Measurements from ENCODE around the gene CPNE4.

Gene CPNE4

GRCh38 chr3:131551761-131552160 is 483.1 kb downstream of the CPNE4 start:
- Mint-ChIP-seq H3K9me3 (no peaks in the 10 kb centered on the region), H3K27me3 (peaks cover 26% of the 10 kb centered on the region), H3K4me1 (ENCODE audit: low read depth) (no peaks in the 10 kb centered on the region), H3K27ac (no peak overlapping the region), H3K4me3 (no peak overlapping the region), H3K36me3 (ENCODE audit: low read depth) (no peaks in the 10 kb centered on the region)

GRCh38 chr3:131550562-131551465 is 484.0 kb downstream of the CPNE4 start:
- H3K4me1 Mint-ChIP-seq (ENCODE audit: low read depth) = no peaks in the 10 kb centered on the region
- H3K9me3 Mint-ChIP-seq = no peaks in the 10 kb centered on the region
- no peak overlapping the region for H3K27ac Mint-ChIP-seq
- H3K36me3 Mint-ChIP-seq (ENCODE audit: low read depth) = no peaks in the 10 kb centered on the region
- no peak overlapping the region for H3K4me3 Mint-ChIP-seq
- peaks cover 26% of the 10 kb centered on the region for H3K27me3 Mint-ChIP-seq

GRCh38 chr3:131549340-131549739 is 485.5 kb downstream of the CPNE4 start:
- Mint-ChIP-seq H3K4me1 (ENCODE audit: low read depth) (no peaks in the 10 kb centered on the region), H3K9me3 (no peaks in the 10 kb centered on the region)

GRCh38 chr3:131547585-131547984 is 487.2 kb downstream of the CPNE4 start:
- no peaks in the 10 kb centered on the region for H3K9me3 Mint-ChIP-seq
- no peaks in the 10 kb centered on the region for H3K4me1 Mint-ChIP-seq (ENCODE audit: low read depth)
- H3K36me3 Mint-ChIP-seq (ENCODE audit: low read depth) = no peaks in the 10 kb centered on the region
- peaks cover 24% of the 10 kb centered on the region for H3K27me3 Mint-ChIP-seq
- no peak overlapping the region for H3K27ac Mint-ChIP-seq
- no peak overlapping the region for H3K4me3 Mint-ChIP-seq

More at GRCh38 chr3:131549340-131549739, 485.5 kb downstream of the CPNE4 start:
- no peaks in the 10 kb centered on the region for H3K36me3 Mint-ChIP-seq (ENCODE audit: low read depth)
- no peak overlapping the region for H3K4me3 Mint-ChIP-seq
- peaks cover 31% of the 10 kb centered on the region for H3K27me3 Mint-ChIP-seq
- no peak overlapping the region for H3K27ac Mint-ChIP-seq

DNA sequence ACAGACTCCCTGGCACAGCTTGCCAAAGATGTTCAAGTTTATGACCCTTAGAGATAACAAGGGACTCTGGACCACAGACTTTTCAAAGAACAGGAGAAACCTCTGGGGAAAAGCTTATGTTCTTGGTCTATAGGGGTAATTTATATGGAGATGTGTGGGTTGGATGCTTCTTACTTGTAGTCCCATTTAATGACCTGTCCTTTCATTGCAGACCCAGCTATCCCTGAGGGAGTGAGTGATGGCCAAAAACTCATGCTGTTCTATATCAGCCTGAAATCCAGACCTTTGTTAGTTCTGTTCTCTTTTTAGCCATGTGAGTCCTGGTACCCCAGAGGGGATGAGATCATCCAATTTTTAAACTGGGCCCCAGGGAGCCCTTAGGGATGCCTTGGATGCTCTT is 488.4 kb downstream of the CPNE4 start:
- Mint-ChIP-seq H3K9me3 (no peaks in the 10 kb centered on the region), H3K4me1 (ENCODE audit: low read depth) (no peaks in the 10 kb centered on the region), H3K27ac (no peak overlapping the region), H3K27me3 (peaks cover 19% of the 10 kb centered on the region), H3K4me3 (no peak overlapping the region), H3K36me3 (ENCODE audit: low read depth) (no peaks in the 10 kb centered on the region)

DNA sequence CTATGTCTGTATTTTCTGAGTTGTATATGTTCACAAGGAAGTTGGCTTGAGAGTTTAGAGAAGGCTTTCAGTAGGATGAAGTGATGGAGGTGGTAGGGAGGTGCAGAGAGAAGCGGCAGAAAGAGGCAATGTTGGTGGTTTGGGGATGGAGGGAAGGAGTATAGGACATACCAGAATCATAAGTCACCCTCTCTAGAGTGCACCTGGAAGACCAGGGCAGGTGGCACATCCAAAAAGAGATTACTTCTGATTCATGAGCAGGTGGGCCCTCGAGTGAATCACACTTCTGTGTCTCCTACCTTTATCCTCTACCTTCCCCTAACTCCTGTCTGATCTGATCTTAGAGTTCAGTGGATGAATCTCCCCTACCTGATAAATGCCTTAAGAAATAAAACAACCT is 490.3 kb downstream of the CPNE4 start:
- no peaks in the 10 kb centered on the region for H3K4me1 Mint-ChIP-seq (ENCODE audit: low read depth)
- no peaks in the 10 kb centered on the region for H3K9me3 Mint-ChIP-seq
- no peak overlapping the region for H3K4me3 Mint-ChIP-seq
- no peak overlapping the region for H3K27ac Mint-ChIP-seq
- peaks cover 11% of the 10 kb centered on the region for H3K27me3 Mint-ChIP-seq
- no peaks in the 10 kb centered on the region for H3K36me3 Mint-ChIP-seq (ENCODE audit: low read depth)

GRCh38 chr3:131543714-131544113 is 491.1 kb downstream of the CPNE4 start:
- Mint-ChIP-seq H3K9me3 (no peaks in the 10 kb centered on the region), H3K4me1 (ENCODE audit: low read depth) (no peaks in the 10 kb centered on the region), H3K36me3 (ENCODE audit: low read depth) (no peaks in the 10 kb centered on the region), H3K4me3 (no peak overlapping the region), H3K27me3 (peaks cover 9% of the 10 kb centered on the region), H3K27ac (no peak overlapping the region)

- Mint-ChIP-seq H3K27ac (no peak overlapping the region), H3K27me3 (peaks cover 9% of the 10 kb centered on the region), H3K36me3 (ENCODE audit: low read depth) (no peaks in the 10 kb centered on the region), H3K4me1 (ENCODE audit: low read depth) (no peaks in the 10 kb centered on the region), H3K4me3 (no peak overlapping the region), H3K9me3 (no peaks in the 10 kb centered on the region)
Measured at GRCh38 chr3:131541288-131541687, 493.5 kb downstream of the CPNE4 start.

DNA sequence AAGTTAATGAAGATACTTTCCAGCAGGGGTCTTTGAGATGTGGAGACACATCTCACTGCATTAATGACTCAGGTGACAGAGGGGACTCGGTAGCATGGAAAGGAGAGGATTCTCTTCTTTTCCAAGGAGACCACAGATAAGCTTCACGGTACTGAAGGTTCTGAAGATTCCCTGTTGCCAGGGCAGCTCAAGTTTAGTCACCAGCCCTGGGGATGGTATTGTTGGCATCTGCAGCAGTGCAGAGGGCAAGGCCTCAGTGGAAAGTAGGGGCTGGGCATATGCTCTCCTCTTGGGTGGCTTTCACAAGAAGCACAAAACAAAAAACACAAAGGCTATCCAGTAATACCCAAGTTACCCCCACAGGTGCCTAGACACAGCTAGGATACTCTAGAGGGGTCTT is 494.0 kb downstream of the CPNE4 start:
- Mint-ChIP-seq H3K9me3 (no peaks in the 10 kb centered on the region), H3K27ac (no peak overlapping the region), H3K4me3 (no peak overlapping the region), H3K4me1 (ENCODE audit: low read depth) (no peaks in the 10 kb centered on the region), H3K36me3 (ENCODE audit: low read depth) (no peaks in the 10 kb centered on the region), H3K27me3 (peaks cover 9% of the 10 kb centered on the region)

DNA sequence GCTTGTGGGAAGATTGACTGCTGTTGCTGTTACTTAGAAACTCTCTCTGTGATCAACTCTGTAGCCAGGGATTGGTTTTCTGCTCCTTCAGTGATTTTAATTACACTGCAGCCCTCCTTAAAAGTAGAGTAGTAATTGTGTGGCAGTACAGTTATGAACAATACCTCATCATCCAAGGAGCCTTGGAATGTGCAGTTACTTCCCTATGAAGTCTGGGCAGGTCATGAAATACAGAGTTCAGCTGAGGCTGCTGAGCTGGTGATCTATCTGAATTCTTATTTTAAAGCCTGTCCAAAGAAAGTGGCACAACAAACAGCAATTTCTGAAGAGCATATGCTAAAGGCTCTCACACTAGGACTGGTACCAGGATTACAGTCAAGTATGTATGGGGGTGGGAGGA is 494.7 kb downstream of the CPNE4 start:
- Mint-ChIP-seq H3K27me3 (peaks cover 9% of the 10 kb centered on the region), H3K36me3 (ENCODE audit: low read depth) (no peaks in the 10 kb centered on the region)

DNA sequence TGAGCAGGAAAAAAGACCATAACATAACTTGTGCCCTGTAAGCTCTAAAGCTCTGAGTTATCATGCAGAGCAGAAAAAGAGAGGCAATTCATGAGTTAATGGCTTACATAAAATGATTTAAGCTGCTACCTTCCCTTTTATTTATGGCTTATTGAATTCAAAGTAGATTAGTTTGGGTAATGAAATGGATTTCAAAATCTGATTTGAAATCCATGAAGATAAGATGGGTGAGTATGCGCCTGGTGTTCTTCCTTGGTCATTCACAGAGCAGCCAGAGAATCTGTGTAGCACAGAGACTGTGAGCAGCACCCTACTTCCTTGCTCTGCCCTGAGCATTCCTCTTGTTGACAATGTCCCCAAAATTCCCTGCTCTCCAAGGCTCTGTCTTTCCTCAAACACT is 495.8 kb downstream of the CPNE4 start:
- no peak overlapping the region for H3K4me3 Mint-ChIP-seq
- no peak overlapping the region for H3K27ac Mint-ChIP-seq
- no peaks in the 10 kb centered on the region for H3K9me3 Mint-ChIP-seq
- peaks cover 8% of the 10 kb centered on the region for H3K27me3 Mint-ChIP-seq
- no peaks in the 10 kb centered on the region for H3K4me1 Mint-ChIP-seq (ENCODE audit: low read depth)
- H3K36me3 Mint-ChIP-seq (ENCODE audit: low read depth) = no peaks in the 10 kb centered on the region

More for the DNA sequence above, 494.7 kb downstream of the CPNE4 start:
- Mint-ChIP-seq H3K27ac (no peak overlapping the region), H3K4me1 (ENCODE audit: low read depth) (no peaks in the 10 kb centered on the region), H3K9me3 (no peaks in the 10 kb centered on the region), H3K4me3 (no peak overlapping the region)

DNA sequence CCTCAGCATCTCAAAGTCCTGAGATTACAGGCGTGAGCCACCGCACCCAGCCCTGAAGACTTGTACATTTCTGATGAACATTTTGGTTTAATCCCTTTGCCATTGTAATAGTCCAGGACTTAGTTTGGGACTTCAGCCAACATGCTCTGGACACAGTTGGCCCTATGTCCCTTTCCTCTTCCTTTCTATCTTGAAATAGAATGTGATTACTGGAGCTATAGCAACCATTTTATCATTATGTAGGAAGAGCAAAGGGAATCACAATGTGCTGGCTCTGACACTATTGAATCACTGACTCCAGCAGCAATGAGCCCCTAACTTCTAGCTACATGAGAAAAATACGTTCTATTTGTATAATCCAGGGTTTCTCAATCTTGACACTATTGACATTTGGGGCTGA is 497.3 kb downstream of the CPNE4 start:
- H3K4me3 Mint-ChIP-seq = no peak overlapping the region
- peaks cover under 1% of the 10 kb centered on the region for H3K9me3 Mint-ChIP-seq
- no peak overlapping the region for H3K27ac Mint-ChIP-seq
- peaks cover 13% of the 10 kb centered on the region for H3K27me3 Mint-ChIP-seq
- no peaks in the 10 kb centered on the region for H3K36me3 Mint-ChIP-seq (ENCODE audit: low read depth)
- H3K4me1 Mint-ChIP-seq (ENCODE audit: low read depth) = no peaks in the 10 kb centered on the region

DNA sequence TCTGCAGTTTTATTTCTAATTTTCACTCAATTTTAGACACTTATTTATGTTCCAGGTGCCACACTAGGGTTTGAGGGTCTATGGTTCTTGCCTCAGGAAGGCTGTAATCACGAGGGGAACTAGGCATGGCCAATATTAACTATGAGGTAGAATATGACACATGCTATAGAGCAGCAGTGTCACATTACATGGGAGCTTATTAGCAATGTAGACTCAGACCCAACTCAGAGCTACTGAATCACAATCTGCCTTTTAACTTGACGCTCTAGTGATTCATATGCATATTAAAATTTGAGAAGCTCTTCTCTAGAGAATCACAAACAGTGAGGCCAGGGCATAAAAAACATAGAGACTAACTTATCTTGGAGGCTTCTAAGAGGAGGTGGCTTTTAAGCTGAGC is 499.2 kb downstream of the CPNE4 start:
- H3K4me1 Mint-ChIP-seq (ENCODE audit: low read depth) = no peaks in the 10 kb centered on the region
- no peak overlapping the region for H3K4me3 Mint-ChIP-seq
- peaks cover 6% of the 10 kb centered on the region for H3K9me3 Mint-ChIP-seq
- no peak overlapping the region for H3K27ac Mint-ChIP-seq
- peaks cover 22% of the 10 kb centered on the region for H3K27me3 Mint-ChIP-seq
- H3K36me3 Mint-ChIP-seq (ENCODE audit: low read depth) = no peaks in the 10 kb centered on the region

- Mint-ChIP-seq H3K4me3 (no peak overlapping the region), H3K27me3 (peaks cover 22% of the 10 kb centered on the region), H3K36me3 (ENCODE audit: low read depth) (no peaks in the 10 kb centered on the region), H3K9me3 (peaks cover 6% of the 10 kb centered on the region), H3K27ac (no peak overlapping the region), H3K4me1 (ENCODE audit: low read depth) (no peaks in the 10 kb centered on the region)
Measured at GRCh38 chr3:131535131-131535530, 499.7 kb downstream of the CPNE4 start.

GRCh38 chr3:131532645-131533044 is 502.2 kb downstream of the CPNE4 start:
- no peak overlapping the region for H3K27ac Mint-ChIP-seq
- peaks cover 40% of the 10 kb centered on the region for H3K27me3 Mint-ChIP-seq

DNA sequence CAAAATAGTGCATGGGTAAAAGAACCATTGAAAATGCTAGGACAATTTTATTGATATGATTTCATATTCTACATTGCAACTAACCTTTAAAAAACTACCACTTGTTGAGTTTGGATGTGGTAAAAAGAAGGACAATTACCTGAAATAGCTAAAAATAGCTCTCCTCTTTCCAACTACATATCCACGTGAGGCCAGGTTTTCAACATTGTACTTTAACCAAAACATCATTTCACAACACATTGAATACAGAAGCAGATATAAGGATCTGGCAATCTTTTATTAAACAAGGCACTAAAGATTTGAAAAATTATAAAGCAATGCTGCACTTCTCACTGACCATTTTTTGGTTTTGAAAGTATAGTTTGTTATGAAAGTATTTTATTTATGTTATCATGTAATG is 504.0 kb downstream of the CPNE4 start:
- Mint-ChIP-seq H3K9me3 (peaks cover 6% of the 10 kb centered on the region), H3K4me1 (ENCODE audit: low read depth) (no peaks in the 10 kb centered on the region), H3K27ac (no peak overlapping the region), H3K36me3 (ENCODE audit: low read depth) (no peaks in the 10 kb centered on the region), H3K4me3 (no peak overlapping the region), H3K27me3 (peaks cover 50% of the 10 kb centered on the region)

More at GRCh38 chr3:131532645-131533044, 502.2 kb downstream of the CPNE4 start:
- Mint-ChIP-seq H3K9me3 (peaks cover 6% of the 10 kb centered on the region), H3K36me3 (ENCODE audit: low read depth) (no peaks in the 10 kb centered on the region), H3K4me1 (ENCODE audit: low read depth) (no peaks in the 10 kb centered on the region), H3K4me3 (no peak overlapping the region)

Data from stimulated activated naive CD8-positive, alpha-beta T cell treated with anti-CD3 and anti-CD28 coated beads, Interleukin-15, Interleukin-2, amounts not matched to agents 100 ng/mL and 50 ng/mL, for 24 hours (primary cell).